Trophoblast cell (in vitro differentiated cells and primary cell): ENCODE data around the gene CTU2.

Experiments
- DNase-seq, 2 donors: peaks; one replicate each; pipeline ENCODE4 v3.0.0-alpha.2; 2016
- H2AFZ ChIP-seq: 2 replicates; pipeline ENCODE4 v1.6.1; 2013; ENCODE audit warnings: low read length, moderate library complexity, mild to moderate bottlenecking; ENCODE audit not compliant: insufficient read depth, poor library complexity
- H2AK5ac ChIP-seq: 2 replicates; pipeline ENCODE4 v1.6.1; 2013; ENCODE audit warnings: mild to moderate bottlenecking, low read length
- H2BK120ac ChIP-seq: 2 replicates; pipeline ENCODE4 v1.6.1; 2013; ENCODE audit warnings: low read length, mild to moderate bottlenecking, moderate library complexity; ENCODE audit not compliant: insufficient read depth, poor library complexity
- H2BK12ac ChIP-seq: 2 replicates; pipeline ENCODE4 v1.6.1; 2013; ENCODE audit warnings: mild to moderate bottlenecking, low read length, moderate library complexity
- H2BK5ac ChIP-seq: 2 replicates; pipeline ENCODE4 v1.6.1; 2013; ENCODE audit warnings: low read length, low read depth, moderate library complexity, mild to moderate bottlenecking; ENCODE audit not compliant: poor library complexity
- H3K14ac ChIP-seq: 2 replicates; pipeline ENCODE4 v1.6.1; 2013; ENCODE audit warnings: mild to moderate bottlenecking, low read length
- H3K18ac ChIP-seq: 2 replicates; pipeline ENCODE4 v1.6.1; 2013; ENCODE audit warnings: mild to moderate bottlenecking, low read length
- H3K23ac ChIP-seq: 2 replicates; pipeline ENCODE4 v1.6.1; 2013; ENCODE audit warnings: low read length
- H3K27ac ChIP-seq: 2 replicates; pipeline ENCODE4 v1.5.1; 2013; ENCODE audit warnings: low read depth, mild to moderate bottlenecking, inconsistent platforms, low read length, moderate library complexity
- H3K27me3 ChIP-seq: 2 replicates; pipeline ENCODE4 v1.6.1; 2013; ENCODE audit warnings: inconsistent platforms, mild to moderate bottlenecking, low read length, moderate library complexity; ENCODE audit not compliant: insufficient read depth
- H3K36me3 ChIP-seq, 2 experiments: 1 replicate in 1 of 2; 2 replicates in 1 of 2; pipeline ENCODE4 v1.6.1; 2013; ENCODE audit warnings: low read length in 2 of 2, mild to moderate bottlenecking in 2 of 2, moderate library complexity in 1 of 2; ENCODE audit not compliant: insufficient read depth in 2 of 2, control insufficient read depth in 1 of 2
- H3K4ac ChIP-seq: 2 replicates; pipeline ENCODE4 v1.6.1; 2013; ENCODE audit warnings: low read depth, mild to moderate bottlenecking, low read length, moderate library complexity
- H3K4me1 ChIP-seq, 2 experiments: 1 replicate in 1 of 2; 2 replicates in 1 of 2; pipeline ENCODE4 v1.6.1; 2013; ENCODE audit warnings: low read length in 2 of 2, mild to moderate bottlenecking in 2 of 2, moderate library complexity in 1 of 2; ENCODE audit not compliant: insufficient read depth in 2 of 2, control insufficient read depth in 1 of 2
- H3K4me2 ChIP-seq: 2 replicates; pipeline ENCODE4 v1.6.1; 2013; ENCODE audit warnings: inconsistent platforms, mild to moderate bottlenecking, low read length, moderate library complexity
- H3K4me3 ChIP-seq: 2 replicates; pipeline ENCODE4 v1.5.1; 2013; ENCODE audit warnings: mild to moderate bottlenecking, low read depth, low read length, inconsistent platforms
- H3K79me1 ChIP-seq: one replicate; pipeline ENCODE4 v1.6.1; 2013; ENCODE audit warnings: low read length
- H3K79me2 ChIP-seq: 2 replicates; pipeline ENCODE4 v1.6.1; 2013; ENCODE audit warnings: low read length, mild to moderate bottlenecking; ENCODE audit not compliant: control insufficient read depth, insufficient read depth, poor library complexity
- H3K9ac ChIP-seq: 2 replicates; pipeline ENCODE4 v1.6.1; 2013; ENCODE audit warnings: mild to moderate bottlenecking, low read length
- H3K9me3 ChIP-seq: 2 replicates; pipeline ENCODE4 v1.6.1; 2013; ENCODE audit warnings: low read depth, mild to moderate bottlenecking, control low read depth, inconsistent platforms, low read length; ENCODE audit not compliant: insufficient read depth
- H4K12ac ChIP-seq: 2 replicates; pipeline ENCODE4 v1.6.1; 2013; ENCODE audit warnings: low read depth, mild to moderate bottlenecking, low read length, moderate library complexity
- H4K8ac ChIP-seq: 2 replicates; pipeline ENCODE4 v1.6.1; 2013; ENCODE audit warnings: low read depth, mild to moderate bottlenecking, low read length, moderate library complexity
- H4K91ac ChIP-seq: one replicate; pipeline ENCODE4 v1.6.1; 2013; ENCODE audit warnings: low read depth, mild to moderate bottlenecking, low read length, moderate library complexity
- WGBS: extraction: QIAGEN DNeasy Blood & Tissue Kit; methylation state at CpG from one replicate; pipeline ENCODE4 v1.1.7; 2013; ENCODE audit warnings: missing lambda C conversion rate; ENCODE audit not compliant: insufficient read length, insufficient coverage; ENCODE audit errors: extremely low coverage; 5-methylcytosine and 5-hydroxymethylcytosine counted together

The CTU2 gene

GRCh38 chr16:88696441-88696840 lies 9.9 kb upstream of the CTU2 start:
- Histone ChIP-seq H3K4me1 (no peaks in the 10 kb centered on the region), H4K12ac (no peak overlapping the region), H2AK5ac (no peak overlapping the region), H4K91ac (no peak overlapping the region), H2BK12ac (no peak overlapping the region), H2BK5ac (no peak overlapping the region), H4K8ac (no peak overlapping the region), H3K4me2 (no peak overlapping the region), H3K27me3 (no peaks in the 10 kb centered on the region), H3K9me3 (peaks cover 2% of the 10 kb centered on the region), H3K79me2 (no peaks in the 10 kb centered on the region), H3K4ac (no peak overlapping the region), H3K79me1 (no peaks in the 10 kb centered on the region), H3K14ac (no peak overlapping the region), H3K36me3 (peaks cover 25 to 29% of the 10 kb centered on the region in 2 experiments), H3K23ac (no peak overlapping the region), H3K18ac (no peak overlapping the region), H3K27ac (no peak overlapping the region), H3K4me3 (no peak overlapping the region), H3K9ac (no peak overlapping the region), H2BK120ac (no peak overlapping the region), H2AFZ (no peak overlapping the region)
- no CpG with 5 or more reads among the region's 14 CpGs for WGBS
- no peak for DNase-seq

GRCh38 chr16:88697116-88697830 lies 9.0 kb upstream of the CTU2 start:
- H2AK5ac ChIP-seq: no peak overlapping the region
- peaks cover 26 to 29% of the 10 kb centered on the region in 2 experiments for H3K36me3 ChIP-seq
- H3K4me1 ChIP-seq: no peaks in the 10 kb centered on the region
- H3K27ac ChIP-seq: no peak overlapping the region
- H2AFZ ChIP-seq: no peak overlapping the region
- no CpG with 5 or more reads among the region's 47 CpGs for WGBS
- H3K4me3 ChIP-seq: no peak overlapping the region
- no peaks in the 10 kb centered on the region for H3K27me3 ChIP-seq
- no peak overlapping the region for H3K18ac ChIP-seq
- H4K8ac ChIP-seq: no peak overlapping the region
- H2BK12ac ChIP-seq: no peak overlapping the region
- H3K23ac ChIP-seq: no peak overlapping the region
- H3K14ac ChIP-seq: no peak overlapping the region
- no peak overlapping the region for H3K9ac ChIP-seq
- H3K79me2 ChIP-seq: no peaks in the 10 kb centered on the region
- no peak overlapping the region for H3K4ac ChIP-seq
- no peak overlapping the region for H2BK120ac ChIP-seq
- no peaks in the 10 kb centered on the region for H3K79me1 ChIP-seq
- no peak for DNase-seq
- H4K91ac ChIP-seq: no peak overlapping the region
- H4K12ac ChIP-seq: no peak overlapping the region
- H2BK5ac ChIP-seq: no peak overlapping the region
- no peak overlapping the region for H3K4me2 ChIP-seq
- peaks cover 2% of the 10 kb centered on the region for H3K9me3 ChIP-seq

GRCh38 chr16:88697831-88698615 lies 8.3 kb upstream of the CTU2 start:
- no peak overlapping the region for H4K91ac ChIP-seq
- H3K18ac ChIP-seq: no peak overlapping the region
- H4K8ac ChIP-seq: no peak overlapping the region
- no peak overlapping the region for H3K9ac ChIP-seq
- no peaks in the 10 kb centered on the region for H3K4me1 ChIP-seq
- H2BK5ac ChIP-seq: no peak overlapping the region
- no peak overlapping the region for H3K14ac ChIP-seq
- no peak overlapping the region for H2BK120ac ChIP-seq
- no peak overlapping the region for H3K4me3 ChIP-seq
- H2AFZ ChIP-seq: no peak overlapping the region
- no peak overlapping the region for H2AK5ac ChIP-seq
- H3K27me3 ChIP-seq: no peaks in the 10 kb centered on the region
- no peak overlapping the region for H2BK12ac ChIP-seq
- WGBS: no CpG with 5 or more reads among the region's 37 CpGs
- DNase-seq: no peak
- H3K4me2 ChIP-seq: no peak overlapping the region
- H3K79me1 ChIP-seq: no peaks in the 10 kb centered on the region
- no peak overlapping the region for H3K27ac ChIP-seq
- H3K23ac ChIP-seq: no peak overlapping the region
- no peak overlapping the region for H4K12ac ChIP-seq
- H3K79me2 ChIP-seq: no peaks in the 10 kb centered on the region
- no peak overlapping the region for H3K4ac ChIP-seq
- peaks cover 27 to 29% of the 10 kb centered on the region in 2 experiments for H3K36me3 ChIP-seq
- peaks cover 2% of the 10 kb centered on the region for H3K9me3 ChIP-seq

- WGBS: no CpG with 5 or more reads among the region's 25 CpGs
- H2BK5ac ChIP-seq: no peak overlapping the region
- no peaks in the 10 kb centered on the region for H3K27me3 ChIP-seq
These were observed 7.7 kb upstream of the CTU2 start for GRCh38 chr16:88698646-88699045.

More at GRCh38 chr16:88698646-88699045, 7.7 kb upstream of the CTU2 start:
- Histone ChIP-seq H3K4me1 (no peaks in the 10 kb centered on the region), H3K79me1 (no peaks in the 10 kb centered on the region), H3K4ac (no peak overlapping the region), H2AFZ (no peak overlapping the region), H3K23ac (no peak overlapping the region), H4K91ac (no peak overlapping the region), H3K9me3 (peaks cover 2% of the 10 kb centered on the region), H4K12ac (no peak overlapping the region), H3K79me2 (no peaks in the 10 kb centered on the region), H2BK12ac (no peak overlapping the region), H3K4me3 (no peak overlapping the region), H3K36me3 (peaks cover 27 to 29% of the 10 kb centered on the region in 2 experiments), H2AK5ac (no peak overlapping the region), H3K27ac (no peak overlapping the region), H3K18ac (no peak overlapping the region), H2BK120ac (no peak overlapping the region), H3K14ac (no peak overlapping the region), H3K9ac (no peak overlapping the region), H3K4me2 (no peak overlapping the region), H4K8ac (no peak overlapping the region)
- no peak for DNase-seq
